HEK293 (cell line): ENCODE results near the gene RSBN1L.
A peak's percentile ranks its signal among the peaks of the same experiment; 100 is the strongest.

Source experiments
- CTCF ChIA-PET: fragments of 350-600 bp; formaldehyde crosslinking; extraction: SDS; loops from one replicate; lab custom pipeline; 2021; ENCODE audit warnings: antibody characterized with exemption; lab: Yijun Ruan, JAX
- POLR2A ChIA-PET: fragments of 300-600 bp; formaldehyde crosslinking; extraction: SDS; loops from one replicate; lab custom pipeline; 2020; ENCODE audit warnings: antibody characterized with exemption, inconsistent platforms; lab: Yijun Ruan, JAX
- H3K27ac ChIP-seq: fragments of 200-500 bp; sonication (Bioruptor generic); 2 replicates; pipeline ENCODE4 v1.5.1; 2014; ENCODE audit warnings: low read depth, low read length, control low read depth, inconsistent platforms; ENCODE audit errors: extremely low read depth
- H3K36me3 ChIP-seq, 2 experiments: fragments of 200-500 bp in 1 of 2; sonication (Bioruptor generic) in 1 of 2; 1 replicate in 1 of 2; 2 replicates in 1 of 2; pipeline ENCODE4 v1.5.1; 2014 to 2017; ENCODE audit warnings: inconsistent platforms in 2 of 2, low read length in 2 of 2; ENCODE audit not compliant: control insufficient read depth in 2 of 2, insufficient read depth in 1 of 2
- H3K4me1 ChIP-seq: fragments of 200-500 bp; sonication (Bioruptor generic); 2 replicates; pipeline ENCODE4 v1.5.1; 2014; ENCODE audit warnings: mild to moderate bottlenecking, low read length, inconsistent platforms; ENCODE audit not compliant: control insufficient read depth, insufficient read depth
- H3K4me3 ChIP-seq: 2 replicates; pipeline ENCODE4 v1.5.1; 2011; ENCODE audit warnings: low read depth, mild to moderate bottlenecking, control low read depth, low read length, moderate library complexity
- H3K9me3 ChIP-seq: fragments of 200-500 bp; sonication (Bioruptor generic); 2 replicates; pipeline ENCODE4 v1.5.1; 2014; ENCODE audit warnings: low read depth, low read length, inconsistent platforms; ENCODE audit not compliant: control insufficient read depth, insufficient read depth
- GLI4 ChIP-seq: fragments of 450-650 bp; formaldehyde crosslinking; IDR thresholded peaks from 2 replicates; pipeline ENCODE4 v1.5.1; 2016; ENCODE audit warnings: missing biosample characterization, missing genetic modification characterization
- GLIS1 ChIP-seq: fragments of 450-650 bp; formaldehyde crosslinking; IDR thresholded peaks from 2 replicates; pipeline ENCODE4 v1.5.1; 2016; ENCODE audit warnings: missing biosample characterization, missing genetic modification characterization
- OVOL3 ChIP-seq: fragments of 450-650 bp; formaldehyde crosslinking; IDR thresholded peaks from 2 replicates; pipeline ENCODE4 v1.5.1; 2016; ENCODE audit warnings: missing biosample characterization, missing genetic modification characterization
- TRIM28 ChIP-seq: IDR thresholded peaks from 2 replicates; pipeline ENCODE4 v1.6.1; 2011; ENCODE audit warnings: low read length, control low read depth, borderline replicate concordance
- ZBTB8A ChIP-seq: fragments of 450-650 bp; formaldehyde crosslinking; IDR thresholded peaks from 2 replicates; pipeline ENCODE4 v1.5.1; 2016; ENCODE audit warnings: missing biosample characterization, missing genetic modification characterization
- ZEB2 ChIP-seq: fragments of 450-650 bp; formaldehyde crosslinking; IDR thresholded peaks from 2 replicates; pipeline ENCODE4 v1.5.1; 2016; ENCODE audit warnings: missing biosample characterization, missing genetic modification characterization
- ZFP37 ChIP-seq: fragments of 450-650 bp; formaldehyde crosslinking; IDR thresholded peaks from 2 replicates; pipeline ENCODE4 v1.5.1; 2016; ENCODE audit warnings: missing biosample characterization, missing genetic modification characterization
- ZNF10 ChIP-seq: fragments of 450-650 bp; formaldehyde crosslinking; IDR thresholded peaks from 2 replicates; pipeline ENCODE4 v1.5.1; 2017; ENCODE audit warnings: missing biosample characterization, missing genetic modification characterization
- ZNF138 ChIP-seq: fragments of 450-650 bp; formaldehyde crosslinking; IDR thresholded peaks from 2 replicates; pipeline ENCODE4 v1.5.1; 2016; ENCODE audit warnings: missing biosample characterization, missing genetic modification characterization, borderline replicate concordance
- ZNF157 ChIP-seq: fragments of 450-650 bp; formaldehyde crosslinking; IDR thresholded peaks from 2 replicates; pipeline ENCODE4 v1.5.1; 2016; ENCODE audit warnings: missing biosample characterization, missing genetic modification characterization
- ZNF214 ChIP-seq: fragments of 450-650 bp; formaldehyde crosslinking; IDR thresholded peaks from 2 replicates; pipeline ENCODE4 v1.5.1; 2017; ENCODE audit warnings: missing biosample characterization, mild to moderate bottlenecking, missing genetic modification characterization, borderline replicate concordance
- ZNF221 ChIP-seq: fragments of 450-650 bp; formaldehyde crosslinking; IDR thresholded peaks from 2 replicates; pipeline ENCODE4 v1.5.1; 2017; ENCODE audit warnings: missing biosample characterization, missing genetic modification characterization, borderline replicate concordance
- ZNF24 ChIP-seq: fragments of 450-650 bp; formaldehyde crosslinking; IDR thresholded peaks from 2 replicates; pipeline ENCODE4 v1.5.1; 2016; ENCODE audit warnings: missing biosample characterization, missing genetic modification characterization
- ZNF354C ChIP-seq: fragments of 450-650 bp; formaldehyde crosslinking; IDR thresholded peaks from 2 replicates; pipeline ENCODE4 v1.5.1; 2016; ENCODE audit warnings: missing biosample characterization, missing genetic modification characterization, low read depth, borderline replicate concordance
- ZNF37A ChIP-seq: fragments of 450-650 bp; IDR thresholded peaks from 2 replicates; pipeline ENCODE4 v1.5.1; 2018; ENCODE audit warnings: missing biosample characterization, missing genetic modification characterization
- ZNF549 ChIP-seq: fragments of 450-650 bp; IDR thresholded peaks from 2 replicates; pipeline ENCODE4 v1.5.1; 2018; ENCODE audit warnings: missing biosample characterization, missing genetic modification characterization, mild to moderate bottlenecking, inconsistent platforms, moderate library complexity
- TF ChIP-seq, protein P1 (sequence below): fragments of 450-650 bp; formaldehyde crosslinking; IDR thresholded peaks from 2 replicates; pipeline ENCODE4 v1.5.1; 2016; ENCODE audit warnings: missing biosample characterization, missing genetic modification characterization, borderline replicate concordance
- TF ChIP-seq, protein P2 (sequence below): fragments of 450-650 bp; formaldehyde crosslinking; IDR thresholded peaks from 2 replicates; pipeline ENCODE4 v1.5.1; 2016; ENCODE audit warnings: missing biosample characterization, missing genetic modification characterization
- TF ChIP-seq, protein P3 (sequence below): fragments of 450-650 bp; formaldehyde crosslinking; IDR thresholded peaks from 2 replicates; pipeline ENCODE4 v1.5.1; 2017; ENCODE audit warnings: missing biosample characterization, mild to moderate bottlenecking, missing genetic modification characterization, moderate library complexity
- TF ChIP-seq, protein P4 (sequence below): fragments of 450-650 bp; IDR thresholded peaks from 2 replicates; pipeline ENCODE4 v1.5.1; 2018; ENCODE audit warnings: missing biosample characterization, mild to moderate bottlenecking, missing genetic modification characterization
- TF ChIP-seq, protein P5 (sequence below): fragments of 450-650 bp; formaldehyde crosslinking; IDR thresholded peaks from 2 replicates; pipeline ENCODE4 v1.5.1; 2016; ENCODE audit warnings: missing biosample characterization, missing genetic modification characterization
- TF ChIP-seq, protein P6 (sequence below): fragments of 450-650 bp; formaldehyde crosslinking; IDR thresholded peaks from 2 replicates; pipeline ENCODE4 v1.5.1; 2016; ENCODE audit warnings: missing biosample characterization, missing genetic modification characterization

RSBN1L gene

DNA sequence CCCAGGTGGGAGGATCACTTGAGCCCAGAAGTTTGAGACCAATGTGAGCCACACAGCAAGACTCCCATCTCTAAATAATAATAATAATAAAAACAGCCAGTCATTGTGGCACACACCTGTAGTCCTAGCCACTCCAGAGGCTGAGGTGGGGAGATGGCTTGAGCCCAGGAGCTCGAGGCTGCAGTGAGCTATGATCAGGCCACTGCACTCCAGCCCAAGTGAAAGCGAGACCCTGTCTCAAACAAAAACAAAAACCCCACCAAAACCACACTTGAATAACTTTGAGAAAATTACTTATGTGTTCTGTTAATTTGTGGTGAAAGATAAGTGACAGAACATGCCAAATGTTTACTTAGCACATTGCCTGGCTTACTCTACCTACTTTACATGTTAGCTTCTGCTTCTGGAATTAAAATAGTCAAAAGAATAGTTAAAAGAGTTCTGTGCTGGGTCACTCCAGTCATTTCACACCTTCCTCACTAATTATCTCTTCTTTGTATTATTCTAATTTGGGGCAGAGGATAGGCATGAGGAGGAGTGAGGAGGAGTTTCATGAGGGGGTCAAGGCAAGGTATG lies 92.2 kb downstream of the RSBN1L start (continued):
- TF ChIP-seq, protein P1, sequence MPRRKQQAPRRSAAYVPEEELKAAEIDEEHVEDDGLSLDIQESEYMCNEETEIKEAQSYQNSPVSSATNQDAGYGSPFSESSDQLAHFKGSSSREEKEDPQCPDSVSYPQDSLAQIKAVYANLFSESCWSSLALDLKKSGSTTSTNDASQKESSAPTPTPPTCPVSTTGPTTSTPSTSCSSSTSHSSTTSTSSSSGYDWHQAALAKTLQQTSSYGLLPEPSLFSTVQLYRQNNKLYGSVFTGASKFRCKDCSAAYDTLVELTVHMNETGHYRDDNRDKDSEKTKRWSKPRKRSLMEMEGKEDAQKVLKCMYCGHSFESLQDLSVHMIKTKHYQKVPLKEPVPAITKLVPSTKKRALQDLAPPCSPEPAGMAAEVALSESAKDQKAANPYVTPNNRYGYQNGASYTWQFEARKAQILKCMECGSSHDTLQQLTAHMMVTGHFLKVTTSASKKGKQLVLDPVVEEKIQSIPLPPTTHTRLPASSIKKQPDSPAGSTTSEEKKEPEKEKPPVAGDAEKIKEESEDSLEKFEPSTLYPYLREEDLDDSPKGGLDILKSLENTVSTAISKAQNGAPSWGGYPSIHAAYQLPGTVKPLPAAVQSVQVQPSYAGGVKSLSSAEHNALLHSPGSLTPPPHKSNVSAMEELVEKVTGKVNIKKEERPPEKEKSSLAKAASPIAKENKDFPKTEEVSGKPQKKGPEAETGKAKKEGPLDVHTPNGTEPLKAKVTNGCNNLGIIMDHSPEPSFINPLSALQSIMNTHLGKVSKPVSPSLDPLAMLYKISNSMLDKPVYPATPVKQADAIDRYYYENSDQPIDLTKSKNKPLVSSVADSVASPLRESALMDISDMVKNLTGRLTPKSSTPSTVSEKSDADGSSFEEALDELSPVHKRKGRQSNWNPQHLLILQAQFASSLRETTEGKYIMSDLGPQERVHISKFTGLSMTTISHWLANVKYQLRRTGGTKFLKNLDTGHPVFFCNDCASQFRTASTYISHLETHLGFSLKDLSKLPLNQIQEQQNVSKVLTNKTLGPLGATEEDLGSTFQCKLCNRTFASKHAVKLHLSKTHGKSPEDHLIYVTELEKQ (tag by site-specific recombination) = no peak
- no peak for TF ChIP-seq ZNF24 (tag by site-specific recombination)

DNA sequence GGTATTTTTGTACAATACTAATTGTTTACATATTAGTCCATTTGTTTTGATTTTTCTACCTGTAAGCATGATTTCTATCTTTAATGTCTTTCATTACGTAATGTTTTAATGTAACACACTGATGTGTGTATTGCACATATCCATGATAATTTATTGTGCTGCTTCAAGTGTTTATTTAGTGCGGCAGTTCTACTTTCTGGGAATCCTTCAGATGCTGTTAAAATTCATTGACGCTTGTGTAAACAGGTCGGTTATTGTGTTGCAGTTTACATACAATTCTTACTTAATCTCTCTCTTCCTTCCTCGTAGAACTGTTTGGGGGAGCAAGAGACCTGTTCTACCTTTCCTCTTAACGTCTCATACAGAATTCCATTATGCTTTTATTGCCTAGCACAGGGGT lies 95.1 kb downstream of the RSBN1L start:
- ChIA-PET POLR2A (no interaction called here), CTCF (interaction anchor here (1.4 kb wide), 1 partner anchor 31 kb away, joined by 6 read pairs; no protein-coding TSS in a partner anchor)
- no peaks in the 10 kb centered on the region for H3K9me3 ChIP-seq
- H3K36me3 ChIP-seq = peaks cover 4% of the 10 kb centered on the region in 2 experiments; a peak in 2 of 3 replicates
- H3K27ac ChIP-seq = 0 out of 2 replicates have a peak overlapping the region, but pooled peaks have one; percentile 21
- peaks cover 12% of the 10 kb centered on the region for H3K4me1 ChIP-seq
- no peak overlapping the region for H3K4me3 ChIP-seq
- peak; percentile 76 for TF ChIP-seq GLIS1 (tag by site-specific recombination)
- no peak for TF ChIP-seq GLI4 (tag by site-specific recombination)
- TF ChIP-seq TRIM28 = no peak
- TF ChIP-seq ZNF354C (tag by site-specific recombination) = no peak
- TF ChIP-seq ZNF221 (tag by site-specific recombination) = no peak
- TF ChIP-seq ZNF138 = no peak
- TF ChIP-seq, protein P2, sequence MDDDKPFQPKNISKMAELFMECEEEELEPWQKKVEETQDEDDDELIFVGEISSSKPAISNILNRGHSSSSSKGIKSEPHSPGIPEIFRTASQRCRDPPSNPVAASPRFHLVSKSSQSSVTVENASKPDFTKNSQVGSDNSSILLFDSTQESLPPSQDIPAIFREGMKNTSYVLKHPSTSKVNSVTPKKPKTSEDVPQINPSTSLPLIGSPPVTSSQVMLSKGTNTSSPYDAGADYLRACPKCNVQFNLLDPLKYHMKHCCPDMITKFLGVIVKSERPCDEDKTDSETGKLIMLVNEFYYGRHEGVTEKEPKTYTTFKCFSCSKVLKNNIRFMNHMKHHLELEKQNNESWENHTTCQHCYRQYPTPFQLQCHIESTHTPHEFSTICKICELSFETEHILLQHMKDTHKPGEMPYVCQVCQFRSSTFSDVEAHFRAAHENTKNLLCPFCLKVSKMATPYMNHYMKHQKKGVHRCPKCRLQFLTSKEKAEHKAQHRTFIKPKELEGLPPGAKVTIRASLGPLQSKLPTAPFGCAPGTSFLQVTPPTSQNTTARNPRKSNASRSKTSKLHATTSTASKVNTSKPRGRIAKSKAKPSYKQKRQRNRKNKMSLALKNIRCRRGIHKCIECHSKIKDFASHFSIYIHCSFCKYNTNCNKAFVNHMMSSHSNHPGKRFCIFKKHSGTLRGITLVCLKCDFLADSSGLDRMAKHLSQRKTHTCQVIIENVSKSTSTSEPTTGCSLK (tag by site-specific recombination) = no peak
- peak; percentile 58; the same call in 1 of the 2 replicates for TF ChIP-seq ZEB2 (tag by site-specific recombination)
- TF ChIP-seq, protein P3, sequence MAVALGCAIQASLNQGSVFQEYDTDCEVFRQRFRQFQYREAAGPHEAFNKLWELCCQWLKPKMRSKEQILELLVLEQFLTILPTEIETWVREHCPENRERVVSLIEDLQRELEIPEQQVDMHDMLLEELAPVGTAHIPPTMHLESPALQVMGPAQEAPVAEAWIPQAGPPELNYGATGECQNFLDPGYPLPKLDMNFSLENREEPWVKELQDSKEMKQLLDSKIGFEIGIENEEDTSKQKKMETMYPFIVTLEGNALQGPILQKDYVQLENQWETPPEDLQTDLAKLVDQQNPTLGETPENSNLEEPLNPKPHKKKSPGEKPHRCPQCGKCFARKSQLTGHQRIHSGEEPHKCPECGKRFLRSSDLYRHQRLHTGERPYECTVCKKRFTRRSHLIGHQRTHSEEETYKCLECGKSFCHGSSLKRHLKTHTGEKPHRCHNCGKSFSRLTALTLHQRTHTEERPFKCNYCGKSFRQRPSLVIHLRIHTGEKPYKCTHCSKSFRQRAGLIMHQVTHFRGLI (tag by site-specific recombination) = peak; percentile 53; the same call in 1 of the 2 replicates
- no peak for TF ChIP-seq ZNF10 (tag by site-specific recombination)
- TF ChIP-seq ZNF549 = no peak
- TF ChIP-seq ZBTB8A = no peak
- no peak for TF ChIP-seq ZNF214
- peak; percentile 50; the same call in 1 of the 2 replicates for TF ChIP-seq OVOL3 (tag by site-specific recombination)
- TF ChIP-seq ZNF37A (tag by site-specific recombination) = no peak
- TF ChIP-seq, protein P4, sequence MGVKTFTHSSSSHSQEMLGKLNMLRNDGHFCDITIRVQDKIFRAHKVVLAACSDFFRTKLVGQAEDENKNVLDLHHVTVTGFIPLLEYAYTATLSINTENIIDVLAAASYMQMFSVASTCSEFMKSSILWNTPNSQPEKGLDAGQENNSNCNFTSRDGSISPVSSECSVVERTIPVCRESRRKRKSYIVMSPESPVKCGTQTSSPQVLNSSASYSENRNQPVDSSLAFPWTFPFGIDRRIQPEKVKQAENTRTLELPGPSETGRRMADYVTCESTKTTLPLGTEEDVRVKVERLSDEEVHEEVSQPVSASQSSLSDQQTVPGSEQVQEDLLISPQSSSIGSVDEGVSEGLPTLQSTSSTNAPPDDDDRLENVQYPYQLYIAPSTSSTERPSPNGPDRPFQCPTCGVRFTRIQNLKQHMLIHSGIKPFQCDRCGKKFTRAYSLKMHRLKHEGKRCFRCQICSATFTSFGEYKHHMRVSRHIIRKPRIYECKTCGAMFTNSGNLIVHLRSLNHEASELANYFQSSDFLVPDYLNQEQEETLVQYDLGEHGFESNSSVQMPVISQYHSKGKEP (tag by site-specific recombination) = peak; percentile 88
- TF ChIP-seq ZFP37 = no peak
- TF ChIP-seq, protein P5, sequence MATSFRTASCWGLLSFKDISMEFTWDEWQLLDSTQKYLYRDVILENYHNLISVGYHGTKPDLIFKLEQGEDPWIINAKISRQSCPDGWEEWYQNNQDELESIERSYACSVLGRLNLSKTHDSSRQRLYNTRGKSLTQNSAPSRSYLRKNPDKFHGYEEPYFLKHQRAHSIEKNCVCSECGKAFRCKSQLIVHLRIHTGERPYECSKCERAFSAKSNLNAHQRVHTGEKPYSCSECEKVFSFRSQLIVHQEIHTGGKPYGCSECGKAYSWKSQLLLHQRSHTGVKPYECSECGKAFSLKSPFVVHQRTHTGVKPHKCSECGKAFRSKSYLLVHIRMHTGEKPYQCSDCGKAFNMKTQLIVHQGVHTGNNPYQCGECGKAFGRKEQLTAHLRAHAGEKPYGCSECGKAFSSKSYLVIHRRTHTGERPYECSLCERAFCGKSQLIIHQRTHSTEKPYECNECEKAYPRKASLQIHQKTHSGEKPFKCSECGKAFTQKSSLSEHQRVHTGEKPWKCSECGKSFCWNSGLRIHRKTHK (tag by site-specific recombination) = no peak
- TF ChIP-seq ZNF157 (tag by site-specific recombination) = no peak
- TF ChIP-seq, protein P6, sequence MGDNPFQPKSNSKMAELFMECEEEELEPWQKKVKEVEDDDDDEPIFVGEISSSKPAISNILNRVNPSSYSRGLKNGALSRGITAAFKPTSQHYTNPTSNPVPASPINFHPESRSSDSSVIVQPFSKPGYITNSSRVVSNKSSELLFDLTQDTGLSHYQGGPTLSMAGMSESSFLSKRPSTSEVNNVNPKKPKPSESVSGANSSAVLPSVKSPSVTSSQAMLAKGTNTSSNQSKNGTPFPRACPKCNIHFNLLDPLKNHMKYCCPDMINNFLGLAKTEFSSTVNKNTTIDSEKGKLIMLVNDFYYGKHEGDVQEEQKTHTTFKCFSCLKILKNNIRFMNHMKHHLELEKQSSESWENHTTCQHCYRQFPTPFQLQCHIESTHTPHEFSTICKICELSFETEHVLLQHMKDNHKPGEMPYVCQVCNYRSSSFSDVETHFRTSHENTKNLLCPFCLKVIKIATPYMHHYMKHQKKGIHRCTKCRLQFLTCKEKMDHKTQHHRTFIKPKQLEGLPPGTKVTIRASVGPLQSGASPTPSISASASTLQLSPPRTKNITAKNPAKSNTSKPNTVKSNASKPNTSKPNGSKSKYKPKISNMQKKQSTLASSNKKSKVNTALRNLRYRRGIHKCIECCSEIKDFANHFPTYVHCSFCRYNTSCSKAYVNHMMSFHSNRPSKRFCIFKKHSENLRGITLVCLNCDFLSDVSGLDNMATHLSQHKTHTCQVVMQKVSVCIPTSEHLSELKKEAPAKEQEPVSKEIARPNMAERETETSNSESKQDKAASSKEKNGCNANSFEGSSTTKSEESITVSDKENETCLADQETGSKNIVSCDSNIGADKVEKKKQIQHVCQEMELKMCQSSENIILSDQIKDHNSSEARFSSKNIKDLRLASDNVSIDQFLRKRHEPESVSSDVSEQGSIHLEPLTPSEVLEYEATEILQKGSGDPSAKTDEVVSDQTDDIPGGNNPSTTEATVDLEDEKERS (tag by site-specific recombination) = no peak
- peak; percentile 79; the same call in 1 of the 2 replicates for TF ChIP-seq ZNF24 (tag by site-specific recombination)
